Hepatocyte (in vitro differentiated cells): ENCODE results near the gene HDGFL2.

Experiments
- CTCF ChIP-seq: fragments of 200-600 bp; sonication (generic); IDR thresholded peaks from 2 replicates; pipeline ENCODE4 v1.5.1; 2016; ENCODE audit warnings: antibody characterized with exemption, mild to moderate bottlenecking; ENCODE audit not compliant: poor library complexity
- EZH2 ChIP-seq: fragments of 200-600 bp; sonication (generic); IDR thresholded peaks from 2 replicates; pipeline ENCODE4 v1.6.1; 2016; ENCODE audit warnings: antibody characterized with exemption, mild to moderate bottlenecking, borderline replicate concordance
- EZH2phosphoT487 ChIP-seq: fragments of 200-600 bp; sonication (generic); IDR thresholded peaks from one replicate; pipeline ENCODE4 v1.6.1; 2018; ENCODE audit warnings: antibody characterized with exemption, mild to moderate bottlenecking, low read depth, moderate library complexity; ENCODE audit not compliant: unreplicated experiment, severe bottlenecking

GRCh38 chr19:4538601-4538954, 66.5 kb downstream of the HDGFL2 start:
- TF ChIP-seq EZH2phosphoT487: no peak
- no peak for TF ChIP-seq CTCF
- no peak for TF ChIP-seq EZH2
